Endothelial cell of umbilical vein (primary cell): ENCODE measurements around the gene CDK5. TPM values are rescaled to one million over a fixed set of nuclear protein-coding genes. Genes with fewer than 3 reads are reported as not detected.

Source experiments
- BruUV-seq: library from RNA; stranded (reverse); fragments of 400-500 nt; replicated peaks from 2 replicates; lab custom pipeline; 2021; lab: Mats Ljungman, UMichigan
- CTCF ChIA-PET: fragments of 300-600, 350-600 bp; sonication (Branson Sonifier 250); formaldehyde crosslinking; loops from one replicate; lab custom pipeline; 2021; ENCODE audit warnings: antibody characterized with exemption, inconsistent platforms; lab: Charles Lee
- POLR2A ChIA-PET: fragments of 300-600, 350-600 bp; sonication (Branson Sonifier 250); formaldehyde crosslinking; loops from one replicate; lab custom pipeline; 2021; ENCODE audit warnings: antibody characterized with exemption, inconsistent platforms; lab: Charles Lee
- DNase-seq: peaks from one replicate; pipeline ENCODE4 v3.0.0-alpha.2; 2011; ENCODE audit warnings: low read depth, low spot score
- FAIRE-seq: peaks from 2 replicates; lab custom pipeline; 2011; peaks lifted over from hg19 to GRCh38; lab: Jason Lieb, UNC
- H2AFZ ChIP-seq: 2 replicates; pipeline ENCODE4 v1.6.0; 2012; ENCODE audit warnings: low read depth, low read length, control low read depth, inconsistent platforms
- H3K27ac ChIP-seq: 2 replicates; pipeline ENCODE4 v1.5.1; 2011; ENCODE audit warnings: low read depth, mild to moderate bottlenecking, control low read depth, low read length, moderate library complexity; ENCODE audit not compliant: insufficient read depth
- H3K27me3 ChIP-seq, 2 experiments: 2 replicates each; pipeline versions ENCODE4 v1.6.0 to v1.6.1; 2011; ENCODE audit warnings: low read length in 2 of 2, mixed read lengths in 1 of 2; ENCODE audit not compliant: control insufficient read depth in 2 of 2, insufficient read depth in 2 of 2
- H3K36me3 ChIP-seq, 2 experiments: 2 replicates in 1 of 2; 3 replicates in 1 of 2; pipeline ENCODE4 v1.5.1; 2011; ENCODE audit warnings: low read length in 2 of 2, mild to moderate bottlenecking in 1 of 2, moderate library complexity in 1 of 2; ENCODE audit not compliant: control insufficient read depth in 2 of 2, insufficient read depth in 2 of 2; ENCODE audit errors: extremely low read depth in 1 of 2
- H3K4me1 ChIP-seq: 3 replicates; pipeline ENCODE4 v1.5.1; 2011; ENCODE audit warnings: mild to moderate bottlenecking, low read length; ENCODE audit not compliant: control insufficient read depth, insufficient read depth; ENCODE audit errors: extremely low read depth
- H3K4me2 ChIP-seq: 2 replicates; pipeline ENCODE4 v1.6.1; 2011; ENCODE audit warnings: low read length, control low read depth, mixed read lengths; ENCODE audit not compliant: insufficient read depth
- H3K4me3 ChIP-seq, 3 experiments: fragments of 200-600 bp in 1 of 3; sonication (generic), shearing (Covaris generic) in 1 of 3; replicated peaks in 1 of 3; 2 replicates each; pipeline ENCODE4 v1.5.1; 2011 to 2016; ENCODE audit warnings: control low read depth in 3 of 3, low read length in 3 of 3, mild to moderate bottlenecking in 2 of 3, inconsistent platforms in 1 of 3, low read depth in 1 of 3, moderate library complexity in 1 of 3; ENCODE audit not compliant: insufficient read depth in 1 of 3
- H3K79me2 ChIP-seq: 2 replicates; pipeline ENCODE4 v1.6.0; 2012; ENCODE audit warnings: low read length, inconsistent platforms; ENCODE audit not compliant: control insufficient read depth, insufficient read depth
- H3K9ac ChIP-seq: replicated peaks from 2 replicates; pipeline ENCODE3; 2011; ENCODE audit warnings: low read length, control low read depth; ENCODE audit not compliant: insufficient read depth; ENCODE audit errors: extremely low read depth
- H3K9me1 ChIP-seq: replicated peaks from 3 replicates; pipeline ENCODE4 v1.6.0; 2011; ENCODE audit warnings: mild to moderate bottlenecking, low read length; ENCODE audit not compliant: control insufficient read depth, insufficient read depth; ENCODE audit errors: extremely low read depth
- H3K9me3 ChIP-seq: replicated peaks from 2 replicates; pipeline ENCODE4 v1.5.1; 2012; ENCODE audit warnings: low read length, inconsistent platforms; ENCODE audit not compliant: control insufficient read depth, insufficient read depth
- H4K20me1 ChIP-seq: replicated peaks from 2 replicates; pipeline ENCODE3; 2011; ENCODE audit warnings: mild to moderate bottlenecking, low read length; ENCODE audit not compliant: control insufficient read depth, insufficient read depth; ENCODE audit errors: extremely low read depth
- CTCF ChIP-seq, 2 donors: IDR thresholded peaks; 1 replicate in 1 of 2; 2 replicates in 1 of 2; pipeline ENCODE4 v1.5.1; 2011; ENCODE audit warnings: low read length in 2 of 2, mild to moderate bottlenecking in 2 of 2, moderate library complexity in 2 of 2, control low read depth in 1 of 2, inconsistent platforms in 1 of 2, low read depth in 1 of 2; ENCODE audit not compliant: insufficient read depth in 1 of 2; ENCODE audit errors: extremely low read depth in 1 of 2
- EZH2 ChIP-seq: IDR thresholded peaks from 2 replicates; pipeline ENCODE4 v1.6.1; 2012; ENCODE audit warnings: borderline replicate concordance, low read depth, mild to moderate bottlenecking, moderate library complexity, low read length, inconsistent platforms; ENCODE audit not compliant: severe bottlenecking
- FOS ChIP-seq: IDR thresholded peaks from 2 replicates; pipeline ENCODE4 v1.6.1; 2011; ENCODE audit warnings: mild to moderate bottlenecking, low read length, moderate library complexity, borderline replicate concordance; ENCODE audit not compliant: insufficient read depth
- GATA2 ChIP-seq: IDR thresholded peaks from 2 replicates; pipeline ENCODE4 v1.7.0; 2011; ENCODE audit warnings: low read depth, mild to moderate bottlenecking, moderate library complexity, mixed read lengths, low read length; ENCODE audit not compliant: insufficient read length, insufficient read depth
- JUN ChIP-seq: IDR thresholded peaks from 2 replicates; pipeline ENCODE4 v1.6.1; 2011; ENCODE audit warnings: borderline replicate concordance, low read depth; ENCODE audit not compliant: insufficient read length, insufficient read depth
- MAX ChIP-seq: IDR thresholded peaks from 2 replicates; pipeline ENCODE4 v1.6.1; 2011; ENCODE audit not compliant: insufficient read depth, insufficient read length
- MYC ChIP-seq: IDR thresholded peaks from one replicate; pipeline ENCODE4 v1.6.1; 2011; ENCODE audit warnings: mild to moderate bottlenecking, low read depth, low read length
- POLR2A ChIP-seq: IDR thresholded peaks from 2 replicates; pipeline ENCODE4 v1.6.1; 2012; ENCODE audit warnings: low read depth, mild to moderate bottlenecking, control low read depth, low read length
- POLR2AphosphoS5 ChIP-seq: IDR thresholded peaks from 2 replicates; pipeline ENCODE4 v1.6.1; 2012; ENCODE audit warnings: low read depth, mild to moderate bottlenecking, control low read depth, low read length, moderate library complexity; ENCODE audit not compliant: insufficient read depth
- dilution Hi-C: fragments of 300-500 bp; cut with MboI; formaldehyde crosslinking; loops from one replicate; pipeline ENCODE4 v1.15.0; 2019; ENCODE audit warnings: low sequenced_read_pairs; ENCODE audit not compliant: extremely low pct_ligation_motif_present
- intact Hi-C: fragments of 100-400 bp; cut with micrococcal nuclease; formaldehyde crosslinking; loops from one replicate; pipeline ENCODE4 v1.10.0; 2022
- polyA plus RNA-seq, 4 experiments: library from polyadenylated mRNA; depleted of rRNA in 3 of 4; stranded (reverse) in 3 of 4; unstranded in 1 of 4; fragments of >200 nt; gene quantifications; 2 replicates each; pipeline versions ENCODE4 v1.2.1 to v1.2.3, GENCODE V29; 2011 to 2012; ENCODE audit warnings: missing spikeins in 1 of 4
- total RNA-seq: library from RNA; stranded (reverse); gene quantifications from 2 replicates; pipeline ENCODE4 v1.2.3, GENCODE V29; 2021

Gene CDK5
- total and polyA plus RNA-seq, 2 donors (not counting 3 experiments of a cell fraction or from before 2014, with no cell fraction given): 16.5 to 38.3 TPM

- no peak overlapping the region for H3K4me3 ChIP-seq
- H3K4me1 ChIP-seq: peaks cover 43% of the 10 kb centered on the region
- no peak for TF ChIP-seq GATA2
- TF ChIP-seq CTCF (IDR thresholded peaks at IDR 0.05; ENCODE audit: extremely low read depth in 1 of 2, insufficient read depth in 1 of 2, low read depth in 1 of 2, low read length in 2 of 2): peak; percentile 64 to 77
- no peak for TF ChIP-seq EZH2
- no peak for TF ChIP-seq JUN
- H3K27me3 ChIP-seq: no peaks in the 10 kb centered on the region
- H4K20me1 ChIP-seq: no peaks in the 10 kb centered on the region
- H3K9ac ChIP-seq: no peak overlapping the region
- H3K9me3 ChIP-seq: no peaks in the 10 kb centered on the region
- peak; percentile 26 for DNase-seq
- no peak overlapping the region for H3K4me2 ChIP-seq
- no peak overlapping the region for H2AFZ ChIP-seq
- intact Hi-C loops: no loop called here
- H3K79me2 ChIP-seq: peaks cover 89% of the 10 kb centered on the region
- CTCF ChIA-PET: interaction anchor here (1.5 to 4.5 kb wide), 3 partner anchors 13 to 73 kb away, joined by 4 to 29 read pairs (median 7); no protein-coding TSS in a partner anchor
- peaks cover 0 to 12% of the 10 kb centered on the region in 2 experiments for H3K36me3 ChIP-seq
- no peaks in the 10 kb centered on the region for H3K9me1 ChIP-seq
- dilution Hi-C loops: no loop called here
- H3K27ac ChIP-seq: no peak overlapping the region
- BruUV-seq: no TSS peak
- POLR2A ChIA-PET: no interaction called here
- peak; percentile 55 for FAIRE-seq
These were observed 33.7 kb upstream of the CDK5 start for GRCh38 chr7:151091431-151091830.

- Histone ChIP-seq H3K27ac (no peak overlapping the region), H3K4me1 (peaks cover 43% of the 10 kb centered on the region), H3K79me2 (peaks cover 87% of the 10 kb centered on the region), H3K9me1 (no peaks in the 10 kb centered on the region), H3K27me3 (no peaks in the 10 kb centered on the region), H2AFZ (no peak overlapping the region), H3K9ac (no peak overlapping the region), H3K4me2 (no peak overlapping the region), H3K9me3 (no peaks in the 10 kb centered on the region), H4K20me1 (no peaks in the 10 kb centered on the region), H3K4me3 (no peak overlapping the region), H3K36me3 (peaks cover 0 to 10% of the 10 kb centered on the region in 2 experiments)
- DNase-seq (no peak), FAIRE-seq (no peak)
- TF ChIP-seq FOS: no peak
- TF ChIP-seq CTCF (IDR thresholded peaks at IDR 0.05; ENCODE audit: extremely low read depth in 1 of 2, insufficient read depth in 1 of 2, low read depth in 1 of 2, low read length in 2 of 2): no peak
- TF ChIP-seq JUN: no peak
- no peak for TF ChIP-seq MAX
- no peak for TF ChIP-seq POLR2AphosphoS5
- no peak for TF ChIP-seq GATA2
- TF ChIP-seq MYC: no peak
- TF ChIP-seq POLR2A: no peak
- no peak for TF ChIP-seq EZH2
- intact Hi-C loops: no loop called here
- POLR2A ChIA-PET: no interaction called here
- dilution Hi-C loops: no loop called here
- BruUV-seq: no TSS peak
- CTCF ChIA-PET: interaction anchor here (1.1 to 4.5 kb wide), 5 partner anchors 13 to 33 kb away, joined by 3 to 29 read pairs (median 7); no protein-coding TSS in a partner anchor
These were observed 33.3 kb upstream of the CDK5 start for GRCh38 chr7:151091003-151091402.
